Loucy (cell line): Measurements from ENCODE around the gene NOL4L.
A peak's percentile ranks its signal among the peaks of the same experiment; 100 is the strongest.

Experiments used
- H2AFZ ChIP-seq: fragments of 200-600 bp; sonication (generic); 2 replicates; pipeline ENCODE4 v1.6.0; 2016; ENCODE audit warnings: antibody characterized with exemption, mild to moderate bottlenecking, low read length, moderate library complexity
- H3F3A ChIP-seq: fragments of 200-600 bp; 2 replicates; pipeline ENCODE4 v1.6.0; 2016; ENCODE audit warnings: antibody characterized with exemption, low read depth, mild to moderate bottlenecking
- H3K27me3 ChIP-seq: fragments of 200-600 bp; sonication (generic); 2 replicates; pipeline ENCODE4 v1.6.1; 2014; ENCODE audit warnings: low read length, mild to moderate bottlenecking; ENCODE audit not compliant: insufficient read depth, poor library complexity, severe bottlenecking
- H3K36me3 ChIP-seq: fragments of 200-600 bp; sonication (generic); 2 replicates; pipeline ENCODE4 v1.6.1; 2016; ENCODE audit warnings: low read length; ENCODE audit not compliant: insufficient read depth
- H3K4me1 ChIP-seq: fragments of 200-600 bp; sonication (generic); 2 replicates; pipeline ENCODE4 v1.5.1; 2014; ENCODE audit warnings: low read length, mild to moderate bottlenecking; ENCODE audit not compliant: insufficient read depth, poor library complexity, severe bottlenecking
- H3K4me2 ChIP-seq: fragments of 200-600 bp; sonication (generic); 2 replicates; pipeline ENCODE4 v1.6.0; 2014; ENCODE audit warnings: antibody characterized with exemption, low read length, low read depth, mild to moderate bottlenecking; ENCODE audit not compliant: poor library complexity, severe bottlenecking
- H3K4me3 ChIP-seq: fragments of 200-600 bp; sonication (generic); 2 replicates; pipeline ENCODE4 v1.5.1; 2014; ENCODE audit warnings: low read length, mild to moderate bottlenecking, mixed read lengths; ENCODE audit not compliant: poor library complexity, severe bottlenecking
- H3K79me2 ChIP-seq: fragments of 200-600 bp; sonication (generic); 2 replicates; pipeline ENCODE4 v1.6.1; 2014; ENCODE audit warnings: low read length; ENCODE audit not compliant: insufficient read depth
- H3K9ac ChIP-seq: fragments of 200-600 bp; sonication (generic); 2 replicates; pipeline ENCODE4 v1.6.0; 2014; ENCODE audit warnings: mild to moderate bottlenecking, low read depth, low read length, moderate library complexity; ENCODE audit not compliant: poor library complexity, severe bottlenecking
- H3K9me2 ChIP-seq: fragments of 200-600 bp; sonication (generic); replicated peaks from 2 replicates; pipeline ENCODE4 v1.6.1; 2016; ENCODE audit warnings: low read depth, low read length, mixed read lengths
- H3K9me3 ChIP-seq: fragments of 200-600 bp; sonication (generic); 2 replicates; pipeline ENCODE4 v1.6.1; 2014; ENCODE audit warnings: mild to moderate bottlenecking, antibody characterized with exemption, low read length, low read depth; ENCODE audit not compliant: insufficient read depth
- H4K20me1 ChIP-seq: fragments of 200-600 bp; sonication (generic); 2 replicates; pipeline ENCODE4 v1.6.0; 2014; ENCODE audit warnings: antibody characterized with exemption, low read length, mild to moderate bottlenecking; ENCODE audit not compliant: insufficient read depth, poor library complexity, severe bottlenecking
- EZH2phosphoT487 ChIP-seq: fragments of 200-600 bp; IDR thresholded peaks from 2 replicates; pipeline ENCODE4 v1.6.1; 2018; ENCODE audit warnings: antibody characterized with exemption, mild to moderate bottlenecking, moderate library complexity, borderline replicate concordance
- TF ChIP-seq, protein P1 (sequence below): fragments of 200-600 bp; sonication (generic); conservative IDR thresholded peaks from 2 replicates; pipeline ENCODE4 v1.5.1; 2014; ENCODE audit warnings: mild to moderate bottlenecking, antibody characterized with exemption, low read length

The NOL4L gene, protein sequence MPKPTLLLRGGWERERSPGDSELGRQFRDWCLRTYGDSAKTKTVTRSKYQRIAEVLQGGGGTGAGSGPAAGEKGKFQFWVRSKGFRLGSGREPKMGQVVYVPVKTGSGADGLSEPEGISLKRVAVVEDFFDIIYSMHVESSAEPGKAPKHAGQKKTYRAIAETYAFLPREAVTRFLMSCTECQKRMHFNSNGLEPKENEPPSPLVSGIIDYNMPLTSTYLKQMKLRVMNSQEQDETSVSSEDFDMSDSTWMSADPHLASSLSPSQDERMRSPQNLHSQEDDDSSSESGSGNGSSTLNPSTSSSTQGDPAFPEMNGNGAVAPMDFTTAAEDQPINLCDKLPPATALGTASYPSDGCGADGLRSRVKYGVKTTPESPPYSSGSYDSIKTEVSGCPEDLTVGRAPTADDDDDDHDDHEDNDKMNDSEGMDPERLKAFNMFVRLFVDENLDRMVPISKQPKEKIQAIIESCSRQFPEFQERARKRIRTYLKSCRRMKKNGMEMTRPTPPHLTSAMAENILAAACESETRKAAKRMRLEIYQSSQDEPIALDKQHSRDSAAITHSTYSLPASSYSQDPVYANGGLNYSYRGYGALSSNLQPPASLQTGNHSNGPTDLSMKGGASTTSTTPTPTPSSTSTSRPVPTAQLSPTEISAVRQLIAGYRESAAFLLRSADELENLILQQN

DNA sequence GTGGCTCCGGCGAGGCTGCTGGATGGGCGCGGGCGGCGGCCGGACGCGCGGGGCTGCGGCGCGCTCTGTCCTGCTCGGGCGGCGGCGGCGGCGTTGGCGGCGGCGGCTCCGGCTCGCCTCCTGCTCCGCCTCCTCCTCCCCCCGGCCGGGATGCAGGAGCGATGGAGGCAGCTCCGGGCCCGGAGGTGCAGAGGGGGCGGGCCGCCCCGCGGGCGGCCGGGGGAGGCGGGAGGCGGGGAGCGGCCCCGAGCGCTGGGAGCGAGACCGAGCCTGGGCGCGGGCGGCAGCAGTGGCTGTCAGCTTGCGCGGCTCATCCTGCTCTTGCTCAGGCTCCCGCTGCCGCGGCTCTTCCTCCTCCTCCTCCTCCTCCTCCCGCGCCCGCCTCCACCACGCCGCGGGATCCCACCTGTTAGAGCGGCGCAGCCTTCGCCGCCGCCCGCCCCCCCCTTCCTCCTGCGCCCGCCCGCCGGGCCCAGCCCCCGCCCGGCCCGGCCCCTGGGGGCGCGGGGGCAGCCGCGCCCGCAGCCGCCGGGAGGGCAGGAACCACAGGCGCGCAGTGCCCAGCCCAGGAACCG is at the start of gene NOL4L:
NOL4L (minus strand) TSS at position 323 of the 575 bp plus-strand sequence. CDS start 443 bp downstream, outside the sequence.
- Histone ChIP-seq H3K27me3 (no peaks in the 10 kb centered on the region), H3K4me2 (peak within 1 kb of the TSS; percentile 59), H3K9me3 (no peaks in the 10 kb centered on the region), H3K4me1 (peaks cover 48% of the 10 kb centered on the region), H3F3A (peaks cover 17% of the 10 kb centered on the region), H3K9ac (peak within 1 kb of the TSS; percentile 88), H3K4me3 (peak within 1 kb of the TSS; percentile 88), H4K20me1 (peaks cover 13% of the 10 kb centered on the region), H2AFZ (no peak within 1 kb of the TSS; the same call in 1 of the 2 replicates), H3K79me2 (peaks cover 38% of the 10 kb centered on the region), H3K36me3 (no peaks in the 10 kb centered on the region), H3K9me2 (no peaks in the 10 kb centered on the region)
- TF ChIP-seq EZH2phosphoT487, result no peak
- TF ChIP-seq, protein P1, sequence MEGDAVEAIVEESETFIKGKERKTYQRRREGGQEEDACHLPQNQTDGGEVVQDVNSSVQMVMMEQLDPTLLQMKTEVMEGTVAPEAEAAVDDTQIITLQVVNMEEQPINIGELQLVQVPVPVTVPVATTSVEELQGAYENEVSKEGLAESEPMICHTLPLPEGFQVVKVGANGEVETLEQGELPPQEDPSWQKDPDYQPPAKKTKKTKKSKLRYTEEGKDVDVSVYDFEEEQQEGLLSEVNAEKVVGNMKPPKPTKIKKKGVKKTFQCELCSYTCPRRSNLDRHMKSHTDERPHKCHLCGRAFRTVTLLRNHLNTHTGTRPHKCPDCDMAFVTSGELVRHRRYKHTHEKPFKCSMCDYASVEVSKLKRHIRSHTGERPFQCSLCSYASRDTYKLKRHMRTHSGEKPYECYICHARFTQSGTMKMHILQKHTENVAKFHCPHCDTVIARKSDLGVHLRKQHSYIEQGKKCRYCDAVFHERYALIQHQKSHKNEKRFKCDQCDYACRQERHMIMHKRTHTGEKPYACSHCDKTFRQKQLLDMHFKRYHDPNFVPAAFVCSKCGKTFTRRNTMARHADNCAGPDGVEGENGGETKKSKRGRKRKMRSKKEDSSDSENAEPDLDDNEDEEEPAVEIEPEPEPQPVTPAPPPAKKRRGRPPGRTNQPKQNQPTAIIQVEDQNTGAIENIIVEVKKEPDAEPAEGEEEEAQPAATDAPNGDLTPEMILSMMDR, result no peak

DNA sequence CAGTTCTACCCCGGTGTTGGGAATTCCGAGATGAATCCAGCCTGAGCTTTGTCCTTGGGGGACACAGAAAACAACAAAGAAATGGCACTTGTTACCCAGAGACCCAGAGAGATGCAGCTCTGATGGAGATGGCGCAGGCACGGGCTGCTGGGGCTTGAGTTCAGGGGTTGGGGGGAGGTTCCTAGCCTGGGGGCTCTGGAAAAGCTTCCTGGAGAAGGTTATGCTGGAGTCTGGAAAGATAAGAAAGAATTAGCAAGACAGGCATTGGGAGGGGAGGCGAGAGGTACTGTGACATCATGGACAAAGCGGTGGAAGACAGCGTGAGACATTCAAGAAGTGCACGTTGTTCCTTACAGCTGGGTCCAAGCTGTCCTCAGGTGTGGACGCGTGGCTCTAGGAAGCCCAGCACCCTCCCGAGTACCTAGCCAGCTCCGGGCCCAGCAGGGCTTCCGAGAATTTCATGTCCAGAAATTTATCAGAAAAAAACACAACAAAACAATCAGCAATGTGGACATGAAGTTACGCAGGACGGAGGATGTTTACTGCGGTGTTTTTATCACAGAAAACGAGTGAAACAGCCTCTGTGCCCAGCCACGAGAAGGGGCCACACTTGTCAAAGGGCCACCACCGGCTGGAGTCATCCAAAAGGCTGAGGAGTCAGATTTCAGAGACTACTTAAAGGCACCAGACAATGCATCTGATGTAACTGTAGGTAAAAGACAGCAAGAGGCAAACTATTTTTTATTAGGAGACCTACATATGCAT is 49.1 kb upstream of the NOL4L start:
- Histone ChIP-seq H3F3A (no peaks in the 10 kb centered on the region), H3K9me3 (no peaks in the 10 kb centered on the region), H3K9ac (no peak overlapping the region), H3K79me2 (no peaks in the 10 kb centered on the region), H3K9me2 (no peaks in the 10 kb centered on the region), H3K36me3 (no peaks in the 10 kb centered on the region), H4K20me1 (no peaks in the 10 kb centered on the region), H2AFZ (no peak overlapping the region), H3K27me3 (no peaks in the 10 kb centered on the region), H3K4me1 (peaks cover 12% of the 10 kb centered on the region), H3K4me2 (no peak overlapping the region), H3K4me3 (no peak overlapping the region)
- TF ChIP-seq, protein P1, result no peak
- TF ChIP-seq EZH2phosphoT487, result no peak
